ENCODE results near the gene POU2AF1. TPM values are rescaled to one million over a fixed set of nuclear protein-coding genes. Genes with fewer than 3 reads are reported as not detected.

Gene POU2AF1, protein sequence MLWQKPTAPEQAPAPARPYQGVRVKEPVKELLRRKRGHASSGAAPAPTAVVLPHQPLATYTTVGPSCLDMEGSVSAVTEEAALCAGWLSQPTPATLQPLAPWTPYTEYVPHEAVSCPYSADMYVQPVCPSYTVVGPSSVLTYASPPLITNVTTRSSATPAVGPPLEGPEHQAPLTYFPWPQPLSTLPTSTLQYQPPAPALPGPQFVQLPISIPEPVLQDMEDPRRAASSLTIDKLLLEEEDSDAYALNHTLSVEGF
- total RNA-seq: not detected in 2 replicates

GRCh38 chr11:111378861-111379601 is at the start of gene POU2AF1:
Gene POU2AF1, minus strand, starts transcription at chr11:111379275. Its CDS starts 98 bp downstream, at chr11:111379177.

Other genes with a start within 250 kb of the POU2AF1 start
- gene POU2AF2, start 133.6 kb downstream of the POU2AF1 start, total RNA-seq: not detected in 2 replicates
- gene POU2AF3, start 80.7 kb downstream of the POU2AF1 start, total RNA-seq: not detected in 2 replicates
- gene BTG4, start 133.1 kb upstream of the POU2AF1 start, total RNA-seq: not detected in 2 replicates
- gene HOATZ, start 135.5 kb upstream of the POU2AF1 start, total RNA-seq: not detected in 2 replicates
- gene LAYN, start 161.4 kb upstream of the POU2AF1 start, total RNA-seq: 3.9 and 4.1 TPM in 2 replicates
- gene SIK2, start 223.2 kb upstream of the POU2AF1 start, total RNA-seq: 14.6 and 15.1 TPM in 2 replicates

Data from cardiac ventricle fibroblast (primary cell).